Measurements from ENCODE around the gene GAB4.

Gene GAB4

GRCh38 chr22:17007852-17008731, at the start of gene GAB4:
Gene GAB4 (minus strand): TSS chr22:17008222. CDS start chr22:17008114, 108 bp downstream.
- no peak within 1 kb of the TSS for H3K4me2 ChIP-seq (ENCODE audit: low read depth, low read length, poor library complexity, severe bottlenecking)

DNA sequence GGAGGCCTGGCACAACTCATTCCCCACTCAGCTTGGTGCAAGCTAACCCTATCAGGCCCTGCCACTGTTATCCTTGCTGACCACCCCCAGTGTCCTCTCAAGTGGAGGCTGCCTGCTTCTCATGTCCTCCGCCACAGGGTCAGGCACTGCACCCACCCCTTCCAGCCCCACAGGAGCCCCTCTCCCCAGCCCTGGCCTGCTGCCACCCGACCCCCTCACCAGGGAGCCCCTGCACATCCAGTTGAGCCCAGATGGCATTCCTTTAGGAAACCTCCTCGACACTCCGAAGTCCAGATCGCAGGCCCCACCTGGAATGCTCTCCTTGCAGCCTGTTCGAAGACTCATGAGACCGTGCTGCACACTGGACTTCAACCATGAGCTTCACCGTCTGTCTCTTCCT, 48.8 kb upstream of the GAB4 start:
- no peak for TF ChIP-seq EZH2phosphoT487 (IDR thresholded peaks at IDR 0.05; ENCODE audit: borderline replicate concordance)
- TF ChIP-seq, protein P1, sequence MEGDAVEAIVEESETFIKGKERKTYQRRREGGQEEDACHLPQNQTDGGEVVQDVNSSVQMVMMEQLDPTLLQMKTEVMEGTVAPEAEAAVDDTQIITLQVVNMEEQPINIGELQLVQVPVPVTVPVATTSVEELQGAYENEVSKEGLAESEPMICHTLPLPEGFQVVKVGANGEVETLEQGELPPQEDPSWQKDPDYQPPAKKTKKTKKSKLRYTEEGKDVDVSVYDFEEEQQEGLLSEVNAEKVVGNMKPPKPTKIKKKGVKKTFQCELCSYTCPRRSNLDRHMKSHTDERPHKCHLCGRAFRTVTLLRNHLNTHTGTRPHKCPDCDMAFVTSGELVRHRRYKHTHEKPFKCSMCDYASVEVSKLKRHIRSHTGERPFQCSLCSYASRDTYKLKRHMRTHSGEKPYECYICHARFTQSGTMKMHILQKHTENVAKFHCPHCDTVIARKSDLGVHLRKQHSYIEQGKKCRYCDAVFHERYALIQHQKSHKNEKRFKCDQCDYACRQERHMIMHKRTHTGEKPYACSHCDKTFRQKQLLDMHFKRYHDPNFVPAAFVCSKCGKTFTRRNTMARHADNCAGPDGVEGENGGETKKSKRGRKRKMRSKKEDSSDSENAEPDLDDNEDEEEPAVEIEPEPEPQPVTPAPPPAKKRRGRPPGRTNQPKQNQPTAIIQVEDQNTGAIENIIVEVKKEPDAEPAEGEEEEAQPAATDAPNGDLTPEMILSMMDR (conservative IDR thresholded peaks at IDR 0.05; ENCODE audit: low read length) = no peak
- Histone ChIP-seq H4K20me1 (ENCODE audit: insufficient read depth, low read length, poor library complexity, severe bottlenecking) (no peaks in the 10 kb centered on the region), H3K36me3 (ENCODE audit: insufficient read depth, low read length) (peaks cover under 1% of the 10 kb centered on the region; the same call in 1 of the 2 replicates), H3K9ac (ENCODE audit: low read depth, low read length, poor library complexity, severe bottlenecking) (no peak overlapping the region), H3K9me2 (replicated peaks; ENCODE audit: low read depth, low read length) (no peaks in the 10 kb centered on the region), H2AFZ (ENCODE audit: low read length) (no peak overlapping the region), H3K4me3 (ENCODE audit: low read length, poor library complexity, severe bottlenecking) (no peak overlapping the region), H3K4me1 (ENCODE audit: insufficient read depth, low read length, poor library complexity, severe bottlenecking) (no peaks in the 10 kb centered on the region), H3K9me3 (ENCODE audit: insufficient read depth, low read depth, low read length) (no peaks in the 10 kb centered on the region), H3K79me2 (ENCODE audit: insufficient read depth, low read length) (no peaks in the 10 kb centered on the region), H3K4me2 (ENCODE audit: low read depth, low read length, poor library complexity, severe bottlenecking) (no peak overlapping the region), H3F3A (ENCODE audit: low read depth) (no peaks in the 10 kb centered on the region), H3K27me3 (ENCODE audit: insufficient read depth, low read length, poor library complexity, severe bottlenecking) (no peaks in the 10 kb centered on the region)

More at GRCh38 chr22:17007852-17008731, at the start of gene GAB4:
- Histone ChIP-seq H3K79me2 (ENCODE audit: insufficient read depth, low read length) (no peaks in the 10 kb centered on the region), H3K9me2 (replicated peaks; ENCODE audit: low read depth, low read length) (no peaks in the 10 kb centered on the region), H3K9me3 (ENCODE audit: insufficient read depth, low read depth, low read length) (no peaks in the 10 kb centered on the region), H4K20me1 (ENCODE audit: insufficient read depth, low read length, poor library complexity, severe bottlenecking) (no peaks in the 10 kb centered on the region), H3K9ac (ENCODE audit: low read depth, low read length, poor library complexity, severe bottlenecking) (no peak within 1 kb of the TSS), H3K4me1 (ENCODE audit: insufficient read depth, low read length, poor library complexity, severe bottlenecking) (peaks cover 1% of the 10 kb centered on the region), H2AFZ (ENCODE audit: low read length) (no peak within 1 kb of the TSS), H3K36me3 (ENCODE audit: insufficient read depth, low read length) (no peaks in the 10 kb centered on the region), H3F3A (ENCODE audit: low read depth) (no peaks in the 10 kb centered on the region), H3K27me3 (ENCODE audit: insufficient read depth, low read length, poor library complexity, severe bottlenecking) (no peaks in the 10 kb centered on the region), H3K4me3 (ENCODE audit: low read length, poor library complexity, severe bottlenecking) (no peak within 1 kb of the TSS)
- TF ChIP-seq EZH2phosphoT487 (IDR thresholded peaks at IDR 0.05; ENCODE audit: borderline replicate concordance) = no peak
- TF ChIP-seq, protein P1 (conservative IDR thresholded peaks at IDR 0.05; ENCODE audit: low read length) = no peak

GRCh38 chr22:17056058-17056457, 48.0 kb upstream of the GAB4 start:
- H3K36me3 ChIP-seq (ENCODE audit: insufficient read depth, low read length) = peaks cover 8% of the 10 kb centered on the region; the same call in 1 of the 2 replicates
- H3K4me1 ChIP-seq (ENCODE audit: insufficient read depth, low read length, poor library complexity, severe bottlenecking) = no peaks in the 10 kb centered on the region
- H3F3A ChIP-seq (ENCODE audit: low read depth) = no peaks in the 10 kb centered on the region
- TF ChIP-seq, protein P1 (conservative IDR thresholded peaks at IDR 0.05; ENCODE audit: low read length) = no peak
- no peak for TF ChIP-seq EZH2phosphoT487 (IDR thresholded peaks at IDR 0.05; ENCODE audit: borderline replicate concordance)
- H3K4me3 ChIP-seq (ENCODE audit: low read length, poor library complexity, severe bottlenecking) = no peak overlapping the region
- no peaks in the 10 kb centered on the region for H3K9me3 ChIP-seq (ENCODE audit: insufficient read depth, low read depth, low read length)
- H2AFZ ChIP-seq (ENCODE audit: low read length) = no peak overlapping the region
- H3K27me3 ChIP-seq (ENCODE audit: insufficient read depth, low read length, poor library complexity, severe bottlenecking) = no peaks in the 10 kb centered on the region
- no peaks in the 10 kb centered on the region for H3K9me2 ChIP-seq (replicated peaks; ENCODE audit: low read depth, low read length)
- no peaks in the 10 kb centered on the region for H3K79me2 ChIP-seq (ENCODE audit: insufficient read depth, low read length)
- no peak overlapping the region for H3K4me2 ChIP-seq (ENCODE audit: low read depth, low read length, poor library complexity, severe bottlenecking)
- no peak overlapping the region for H3K9ac ChIP-seq (ENCODE audit: low read depth, low read length, poor library complexity, severe bottlenecking)
- H4K20me1 ChIP-seq (ENCODE audit: insufficient read depth, low read length, poor library complexity, severe bottlenecking) = no peaks in the 10 kb centered on the region
